Colonic mucosa (tissue), 4 donors: Measurements from ENCODE around the gene SMIM44. TPM values are rescaled to one million over a fixed set of nuclear protein-coding genes. Genes with fewer than 3 reads are reported as not detected.

Source experiments
- DNase-seq: peaks from one replicate; pipeline ENCODE4 v3.0.0-alpha.2; 2020
- H3K27ac ChIP-seq: fragments of 200-600 bp; one replicate; pipeline ENCODE4 v1.8.0; 2021
- H3K27me3 ChIP-seq: fragments of 200-600 bp; one replicate; pipeline ENCODE4 v1.8.0; 2021
- H3K36me3 ChIP-seq: fragments of 200-600 bp; one replicate; pipeline ENCODE4 v1.8.0; 2021
- H3K4me1 ChIP-seq: fragments of 200-600 bp; one replicate; pipeline ENCODE4 v1.8.0; 2021; ENCODE audit warnings: mild to moderate bottlenecking
- H3K4me3 ChIP-seq: fragments of 200-600 bp; one replicate; pipeline ENCODE4 v1.8.0; 2021
- H3K9ac ChIP-seq, 2 donors: one replicate each; pipeline ENCODE4 v1.7.0; 2013; ENCODE audit warnings: control low read depth in 2 of 2, low read depth in 2 of 2, low read length in 2 of 2
- H3K9me3 ChIP-seq: fragments of 200-600 bp; one replicate; pipeline ENCODE4 v1.8.0; 2021
- intact Hi-C: fragments of 100-400 bp; cut with DNase I; formaldehyde crosslinking; loops from one replicate; pipeline ENCODE4 v1.14.1; 2022
- total RNA-seq, 2 donors: library from RNA; stranded (reverse); fragmentation: NEBNext Ultra II Directional in 1 of 2; extraction: Animal tissue kit (Norgen Biotek cat#: 25700) in 1 of 2; gene quantifications; one replicate each; pipeline ENCODE4 v1.2.1, GENCODE V29; 2021
- TF ChIP-seq, protein P1 (sequence below): fragments of 200-600 bp; IDR thresholded peaks from one replicate; pipeline ENCODE4 v1.8.0; 2022; ENCODE audit warnings: antibody characterized with exemption, mild to moderate bottlenecking
- donor health status: healthy.
- donor health status: DM: no; HTN: no; CAD: no.
- donor health status: DM: no; HTN: no; CAD: no.

Gene SMIM44
- total RNA-seq, 2 donors from 2014 or later = 4.3 to 6.2 TPM

DNA sequence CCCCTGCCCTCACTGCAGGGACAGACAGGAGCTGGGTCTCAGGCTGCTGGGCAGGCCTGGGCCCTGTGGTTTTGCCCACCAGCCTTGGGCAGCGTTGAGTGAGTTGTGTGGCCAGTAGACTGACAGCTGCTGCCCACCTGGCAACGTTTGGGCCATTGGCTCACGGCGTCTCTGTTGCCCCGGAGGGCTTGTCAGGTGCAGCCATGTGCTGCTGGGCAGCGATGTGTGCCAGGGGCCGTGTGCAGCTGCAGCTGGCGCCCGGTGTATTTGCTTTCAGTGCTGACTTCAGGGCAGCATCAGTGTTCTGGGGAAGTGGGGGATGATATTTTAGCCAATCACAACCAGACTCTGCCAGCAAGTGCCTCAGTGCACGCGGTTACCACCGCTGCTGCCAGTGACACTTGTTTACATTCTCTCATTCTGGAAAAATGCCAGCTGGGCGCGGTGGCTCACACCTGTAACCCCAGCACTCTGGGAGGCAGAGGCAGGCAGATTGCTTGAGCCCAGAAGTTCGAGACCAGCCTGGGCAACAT is 33.5 kb upstream of the SMIM44 start:
- TF ChIP-seq, protein P1, sequence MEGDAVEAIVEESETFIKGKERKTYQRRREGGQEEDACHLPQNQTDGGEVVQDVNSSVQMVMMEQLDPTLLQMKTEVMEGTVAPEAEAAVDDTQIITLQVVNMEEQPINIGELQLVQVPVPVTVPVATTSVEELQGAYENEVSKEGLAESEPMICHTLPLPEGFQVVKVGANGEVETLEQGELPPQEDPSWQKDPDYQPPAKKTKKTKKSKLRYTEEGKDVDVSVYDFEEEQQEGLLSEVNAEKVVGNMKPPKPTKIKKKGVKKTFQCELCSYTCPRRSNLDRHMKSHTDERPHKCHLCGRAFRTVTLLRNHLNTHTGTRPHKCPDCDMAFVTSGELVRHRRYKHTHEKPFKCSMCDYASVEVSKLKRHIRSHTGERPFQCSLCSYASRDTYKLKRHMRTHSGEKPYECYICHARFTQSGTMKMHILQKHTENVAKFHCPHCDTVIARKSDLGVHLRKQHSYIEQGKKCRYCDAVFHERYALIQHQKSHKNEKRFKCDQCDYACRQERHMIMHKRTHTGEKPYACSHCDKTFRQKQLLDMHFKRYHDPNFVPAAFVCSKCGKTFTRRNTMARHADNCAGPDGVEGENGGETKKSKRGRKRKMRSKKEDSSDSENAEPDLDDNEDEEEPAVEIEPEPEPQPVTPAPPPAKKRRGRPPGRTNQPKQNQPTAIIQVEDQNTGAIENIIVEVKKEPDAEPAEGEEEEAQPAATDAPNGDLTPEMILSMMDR = no peak
- intact Hi-C loops = no loop called here
- Histone ChIP-seq H3K9me3 (no peaks in the 10 kb centered on the region), H3K4me3 (no peak overlapping the region), H3K27me3 (no peaks in the 10 kb centered on the region), H3K36me3 (no peaks in the 10 kb centered on the region), H3K9ac (no peak overlapping the region), H3K27ac (no peak overlapping the region), H3K4me1 (peaks cover 5% of the 10 kb centered on the region)
- DNase-seq = peak; percentile 67

DNA sequence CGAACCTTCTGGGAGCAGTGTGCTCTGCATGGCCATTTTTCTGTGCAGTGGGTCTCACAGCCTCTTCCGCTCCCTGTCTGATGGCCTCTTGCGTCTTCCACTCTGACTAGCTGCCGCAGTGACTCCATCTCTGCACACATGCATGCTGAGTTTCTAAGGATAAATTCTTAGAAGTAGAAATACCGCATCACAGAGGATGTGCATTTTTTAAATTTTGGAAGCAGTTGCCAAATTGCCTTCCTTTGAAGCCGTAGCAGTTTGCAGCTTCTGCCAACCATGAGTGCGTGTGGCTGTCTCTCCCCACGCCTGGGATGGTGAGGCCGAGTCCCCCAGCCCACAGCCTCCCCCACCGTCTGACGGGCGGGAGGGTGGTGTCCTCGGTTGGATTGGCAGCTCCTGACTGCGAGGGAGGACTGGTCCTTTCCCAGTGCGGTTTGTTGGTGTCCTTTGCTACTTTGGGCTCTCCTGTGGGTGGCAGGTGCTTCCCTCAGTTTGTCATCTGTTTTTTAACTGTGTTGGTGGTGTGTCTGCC is 32.7 kb upstream of the SMIM44 start:
- H3K27me3 ChIP-seq = no peaks in the 10 kb centered on the region
- peaks cover 5% of the 10 kb centered on the region for H3K4me1 ChIP-seq
- intact Hi-C loops = no loop called here
- no peak overlapping the region for H3K9ac ChIP-seq
- H3K4me3 ChIP-seq = no peak overlapping the region
- H3K9me3 ChIP-seq = no peaks in the 10 kb centered on the region
- no peak for DNase-seq
- TF ChIP-seq, protein P1 = no peak
- H3K27ac ChIP-seq = no peak overlapping the region
- no peaks in the 10 kb centered on the region for H3K36me3 ChIP-seq

DNA sequence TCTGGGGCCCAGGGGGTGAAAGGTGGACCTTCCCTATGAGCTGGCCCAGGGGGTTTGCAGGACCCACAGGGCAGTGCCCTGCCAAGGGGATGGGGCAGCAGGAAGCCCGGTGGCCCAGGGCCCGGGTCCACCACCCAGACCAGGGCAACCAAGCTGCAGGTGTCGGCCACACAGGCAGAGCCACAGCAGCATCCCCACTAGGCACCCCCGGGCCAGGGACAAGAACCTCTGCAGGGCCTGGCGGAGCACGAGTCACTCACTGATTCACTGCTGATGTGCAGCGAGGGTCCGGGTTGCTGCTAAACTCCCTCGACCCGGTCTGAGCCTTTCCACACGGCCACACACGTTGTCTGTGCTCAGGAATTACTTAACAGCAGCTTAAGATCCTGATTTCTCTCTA is 31.7 kb upstream of the SMIM44 start:
- no peak overlapping the region for H3K27ac ChIP-seq
- H3K9ac ChIP-seq = no peak overlapping the region
- intact Hi-C loops = no loop called here
- no peaks in the 10 kb centered on the region for H3K9me3 ChIP-seq
- no peak overlapping the region for H3K4me3 ChIP-seq
- H3K27me3 ChIP-seq = no peaks in the 10 kb centered on the region
- H3K36me3 ChIP-seq = no peaks in the 10 kb centered on the region
- TF ChIP-seq, protein P1 = no peak
- DNase-seq = no peak
- H3K4me1 ChIP-seq = peaks cover 5% of the 10 kb centered on the region

DNA sequence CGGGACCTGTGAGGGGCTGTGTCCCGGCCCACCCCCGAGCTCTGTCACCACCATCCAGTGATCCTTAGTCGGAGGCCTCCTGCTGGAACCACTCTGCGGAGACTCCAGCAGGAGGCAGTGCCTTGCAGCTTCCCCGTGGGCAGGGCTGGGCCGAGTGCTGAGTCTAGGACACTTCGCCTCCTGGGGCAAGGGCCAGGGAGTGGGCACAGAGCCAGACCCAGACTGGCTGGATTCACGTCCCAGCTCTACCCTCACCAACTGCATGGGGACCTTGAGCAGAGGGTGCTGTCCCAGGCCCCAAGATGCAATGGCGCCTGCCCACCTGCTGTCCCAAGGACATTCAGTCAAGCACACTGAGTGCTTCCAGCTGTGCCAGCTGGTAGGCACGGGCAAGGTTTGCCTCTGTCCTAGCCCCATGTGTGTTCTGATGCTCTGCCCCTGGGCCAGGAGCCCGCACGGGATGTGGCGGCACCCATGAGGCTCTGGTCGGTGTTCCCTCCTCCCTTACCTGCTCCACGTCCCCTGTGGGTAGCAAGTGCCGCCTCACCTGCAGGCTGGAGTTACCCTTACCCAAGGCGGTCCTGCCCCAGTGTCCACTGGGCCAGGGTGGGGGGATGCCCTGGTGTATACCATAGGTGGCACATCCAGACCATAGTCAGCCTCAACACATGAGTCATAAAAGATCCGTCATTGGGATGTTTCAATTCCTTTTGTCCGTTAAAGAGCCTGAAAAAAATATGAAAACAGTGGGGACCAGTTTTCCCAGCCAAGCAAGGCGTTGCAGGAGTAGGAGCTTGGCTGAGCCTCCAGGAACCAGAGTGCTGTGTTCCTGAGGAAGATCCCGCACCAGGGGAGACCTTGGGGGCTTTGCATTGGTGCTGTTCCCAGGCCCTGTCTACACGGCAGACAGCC is 30.2 kb upstream of the SMIM44 start:
- intact Hi-C loops = no loop called here
- no peak overlapping the region for H3K9ac ChIP-seq
- no peak for DNase-seq
- H3K27me3 ChIP-seq = no peaks in the 10 kb centered on the region
- no peak overlapping the region for H3K4me3 ChIP-seq
- no peak overlapping the region for H3K27ac ChIP-seq
- H3K36me3 ChIP-seq = no peaks in the 10 kb centered on the region
- H3K4me1 ChIP-seq = peaks cover 5% of the 10 kb centered on the region
- H3K9me3 ChIP-seq = no peaks in the 10 kb centered on the region
- TF ChIP-seq, protein P1 = no peak

DNA sequence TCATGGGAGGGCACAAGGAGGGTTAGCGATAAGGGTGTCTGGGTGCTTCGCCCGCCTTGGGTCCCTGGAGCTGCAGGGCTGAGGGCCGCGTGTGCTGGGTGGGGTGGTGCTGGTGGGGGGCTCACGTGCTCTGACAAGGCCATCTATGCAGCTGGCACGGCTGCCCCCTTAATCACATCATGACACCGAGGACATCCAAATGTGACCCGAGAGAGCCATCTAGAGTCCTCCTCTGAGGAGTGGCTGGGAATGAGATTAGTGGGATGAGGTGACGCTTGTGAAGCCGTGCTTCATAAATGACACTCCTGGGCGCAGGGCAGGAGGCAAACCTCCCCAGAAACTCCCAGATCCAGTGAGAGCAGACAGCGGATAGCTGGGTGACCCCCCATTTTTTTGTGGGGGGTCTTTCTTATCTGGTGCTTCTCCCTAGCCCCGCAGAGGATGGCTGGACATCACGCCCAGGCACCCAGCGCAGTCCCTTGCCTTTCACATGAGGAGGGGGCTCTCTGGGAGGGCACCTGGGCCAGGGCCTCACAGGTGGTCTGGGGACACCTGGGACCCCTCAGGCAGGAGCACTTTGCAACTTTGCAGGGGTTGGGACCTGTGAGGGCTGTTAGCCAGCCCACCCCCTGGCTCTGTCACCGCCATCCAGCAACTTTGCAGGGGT is 29.5 kb upstream of the SMIM44 start:
- DNase-seq = no peak
- H3K4me1 ChIP-seq = peaks cover 5% of the 10 kb centered on the region
- H3K36me3 ChIP-seq = no peaks in the 10 kb centered on the region
- intact Hi-C loops = no loop called here
- no peaks in the 10 kb centered on the region for H3K9me3 ChIP-seq
- no peaks in the 10 kb centered on the region for H3K27me3 ChIP-seq
- TF ChIP-seq, protein P1 = no peak
- no peak overlapping the region for H3K27ac ChIP-seq
- H3K9ac ChIP-seq = no peak overlapping the region
- H3K4me3 ChIP-seq = no peak overlapping the region
